Measurements from ENCODE around the gene TMEM248. TPM values are rescaled to one million over a fixed set of nuclear protein-coding genes. Genes with fewer than 3 reads are reported as not detected.
"Not testable (repeated sequence)": the region's sequence is repeated elsewhere in the genome, so short reads cannot be mapped to it uniquely, and the experiment has no call there.

Gene TMEM248
- total RNA-seq, 1 donor from 2014 or later, result 44.3 TPM

- not testable (repeated sequence) for DNase-seq
These were observed 12.4 kb upstream of the TMEM248 start for GRCh38 chr7:66908598-66908997.

GRCh38 chr7:66910789-66911188 lies 10.2 kb upstream of the TMEM248 start:
- DNase-seq, result no peak

GRCh38 chr7:66911191-66911590 lies 9.8 kb upstream of the TMEM248 start:
- DNase-seq, result not testable (repeated sequence)

GRCh38 chr7:66912195-66912594 lies 8.8 kb upstream of the TMEM248 start:
- DNase-seq, result no peak

- DNase-seq, result no peak
These were observed 7.6 kb upstream of the TMEM248 start for GRCh38 chr7:66913118-66914037.

DNA sequence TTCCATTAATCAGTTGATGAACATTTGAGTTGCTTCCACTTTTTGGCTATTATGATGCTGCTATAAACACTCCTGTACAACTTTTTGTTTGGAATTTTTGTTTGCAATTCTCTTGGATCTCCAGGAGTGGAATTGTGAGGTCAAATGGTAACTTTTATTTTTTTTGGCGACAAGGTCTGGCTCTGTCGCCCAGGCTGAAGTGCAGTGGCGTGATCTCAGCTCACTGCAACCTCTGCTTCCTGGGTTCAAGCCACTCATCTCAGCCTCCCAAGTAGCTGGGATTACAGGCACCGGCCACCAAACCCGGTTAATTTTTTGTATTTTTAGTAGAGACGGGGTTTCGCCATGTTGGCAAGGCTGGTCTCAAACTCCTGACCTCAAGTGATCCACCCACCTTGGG lies 3.1 kb upstream of the TMEM248 start:
- not testable (repeated sequence) for DNase-seq

- DNase-seq, result no peak
These were observed 1.7 kb upstream of the TMEM248 start for GRCh38 chr7:66919304-66919703.

DNA sequence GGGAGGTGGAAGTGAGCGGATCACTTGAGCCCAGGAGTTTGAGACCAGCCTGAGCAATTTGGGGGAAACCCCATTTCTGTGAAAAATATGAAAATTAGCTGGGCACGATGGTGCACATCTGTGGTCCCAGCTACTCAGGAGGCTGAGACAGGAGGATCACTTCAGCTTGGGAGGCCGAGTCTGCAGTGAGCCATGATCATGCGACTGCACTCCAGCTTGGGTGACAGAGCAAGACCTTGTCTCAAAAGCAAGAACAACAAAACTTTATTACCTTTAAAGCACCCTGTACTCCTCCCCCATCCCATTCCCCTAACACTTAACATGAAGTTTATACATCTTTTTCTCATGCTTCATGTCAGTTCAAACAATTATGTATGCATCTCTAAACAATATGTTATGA lies 1.3 kb upstream of the TMEM248 start:
- DNase-seq, result no peak

DNA sequence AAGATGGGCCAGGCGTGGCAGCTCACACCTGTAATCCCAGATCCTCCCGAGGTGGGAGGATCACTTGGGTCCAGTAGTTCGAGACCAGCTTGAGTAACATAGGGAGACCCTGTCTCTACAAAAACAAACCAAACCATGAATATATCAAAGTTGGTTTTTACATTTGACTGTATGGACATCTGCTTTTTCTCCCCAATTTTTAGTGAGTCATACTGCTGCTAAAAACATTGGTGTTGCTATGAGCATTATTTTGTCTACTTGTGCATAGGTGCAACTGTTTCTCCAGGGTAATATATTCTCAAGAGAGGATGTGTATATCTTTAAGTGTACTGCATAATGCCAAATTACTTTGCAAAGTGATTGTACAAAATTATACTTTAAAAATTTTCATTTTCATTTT lies 769 bp upstream of the TMEM248 start:
- no peak for DNase-seq

GRCh38 chr7:66921396-66921917 lies 432 bp downstream of the TMEM248 start:
- peak; percentile 10 for DNase-seq

DNA sequence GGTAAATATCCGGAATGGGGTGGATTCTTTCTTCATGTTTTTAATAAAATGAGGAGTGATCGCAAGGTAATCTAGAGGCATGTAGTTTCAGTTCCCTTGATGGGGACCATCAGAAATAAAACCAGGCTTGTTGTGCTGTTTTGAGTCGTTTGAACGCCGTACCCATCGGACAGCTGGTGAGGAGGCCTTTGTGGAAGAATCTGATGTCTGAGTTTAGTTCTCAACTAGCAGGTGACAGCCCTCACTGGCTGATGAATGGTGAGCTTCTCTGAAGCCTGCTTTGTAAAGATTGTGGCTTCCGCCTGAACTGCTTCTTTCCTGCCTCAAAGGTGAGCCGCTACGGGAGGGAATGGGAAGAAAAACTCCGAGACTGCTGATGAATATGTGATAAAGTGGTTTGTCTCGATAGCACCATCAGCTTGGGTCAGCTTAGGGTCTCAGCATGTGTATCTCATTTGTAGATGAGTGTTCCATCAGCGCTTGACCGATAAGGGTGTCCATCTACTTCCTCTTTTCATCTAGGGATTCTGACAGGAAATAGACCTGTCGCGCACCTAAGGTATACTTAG lies 977 bp downstream of the TMEM248 start:
- no peak for DNase-seq

- DNase-seq, result no peak
These were observed 4.2 kb downstream of the TMEM248 start for GRCh38 chr7:66925255-66925654.

DNA sequence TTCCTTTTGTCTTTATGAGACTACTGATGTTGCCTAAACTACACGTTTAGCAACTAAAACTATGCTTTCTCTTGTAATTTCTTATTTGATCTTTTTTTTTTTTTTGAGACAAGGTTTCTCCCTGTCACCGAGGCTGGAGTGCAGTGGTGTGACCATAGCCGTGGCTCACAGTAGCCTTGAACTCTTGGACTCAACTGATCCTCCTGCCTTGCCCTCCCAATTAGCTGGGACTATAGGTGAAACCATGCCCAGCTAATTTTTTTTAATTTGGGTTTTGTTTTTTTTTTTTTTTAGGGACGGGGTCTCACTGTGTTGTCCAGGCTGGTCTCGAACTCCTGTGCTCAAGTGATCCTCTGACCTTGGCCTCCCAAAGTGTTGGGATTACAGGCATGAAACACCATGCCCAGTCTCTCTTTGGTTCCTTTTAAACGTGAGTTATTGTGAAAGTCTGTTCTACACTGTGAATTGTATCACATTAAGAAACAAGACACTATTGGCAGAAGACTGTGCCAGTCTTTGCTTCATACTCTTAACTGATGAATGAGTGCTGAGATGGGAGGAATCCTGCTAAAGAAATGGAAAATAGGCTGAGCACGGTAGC lies 6.4 kb downstream of the TMEM248 start:
- DNase-seq, result no peak

DNA sequence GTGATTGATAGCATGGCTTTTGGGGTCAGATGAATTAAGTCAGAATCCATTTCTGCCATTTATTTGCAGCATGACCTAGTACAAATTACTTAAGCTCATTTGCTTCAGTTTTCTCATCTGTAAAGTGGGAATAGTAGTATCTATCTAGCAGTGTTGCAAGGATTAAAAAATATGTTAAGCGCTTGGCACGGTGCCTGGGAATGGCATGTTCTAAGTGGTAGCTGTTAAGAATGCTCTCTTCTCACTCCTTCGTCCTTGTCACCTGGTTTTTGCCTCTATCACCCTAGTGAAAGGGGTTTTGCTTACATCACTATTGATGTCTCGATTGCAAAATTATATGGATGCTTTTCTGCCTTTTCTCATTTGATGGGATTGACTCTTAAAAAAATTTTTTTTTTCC lies 7.4 kb downstream of the TMEM248 start:
- DNase-seq, result no peak

DNA sequence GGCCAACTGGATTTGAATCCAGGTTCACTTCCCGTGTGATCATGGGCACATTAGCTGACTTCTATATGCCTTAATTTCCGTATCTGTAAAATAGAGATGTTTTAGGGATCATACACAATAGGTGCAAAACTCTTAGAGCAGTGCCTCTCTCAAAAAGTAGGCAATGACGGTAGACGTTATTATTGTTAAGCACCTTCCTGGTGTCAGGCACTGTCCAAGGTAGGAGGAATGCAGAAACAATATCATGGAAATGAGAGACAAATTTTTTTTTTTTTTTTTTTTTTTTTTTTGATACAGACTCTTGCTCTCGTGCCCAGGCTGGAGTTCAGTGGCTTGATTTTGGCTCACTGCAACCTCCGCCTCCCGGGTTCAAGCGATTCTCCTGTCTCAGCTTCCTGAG lies 8.1 kb downstream of the TMEM248 start:
- no peak for DNase-seq

DNA sequence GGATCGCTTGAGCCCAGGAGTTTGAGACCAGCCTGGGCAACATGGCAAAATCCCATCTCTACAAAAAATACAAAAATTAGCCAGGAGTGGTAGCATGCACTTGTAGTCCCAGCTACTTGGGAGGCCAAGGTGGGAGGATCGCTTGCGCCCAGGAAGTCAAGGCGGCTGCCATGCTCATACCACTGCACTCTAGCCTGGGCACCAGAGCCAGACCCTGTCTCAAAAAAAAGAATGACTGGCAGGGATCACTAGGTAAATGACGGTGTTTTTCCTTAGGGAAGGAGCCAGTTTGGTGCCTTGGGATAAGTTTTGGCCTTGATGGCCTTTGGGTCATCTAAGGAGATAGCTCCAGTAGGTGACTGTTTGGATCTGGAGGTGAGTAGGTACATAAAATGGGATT lies 8.9 kb downstream of the TMEM248 start:
- no peak for DNase-seq

- DNase-seq, result no peak
These were observed 9.3 kb downstream of the TMEM248 start for GRCh38 chr7:66930341-66930740.

DNA sequence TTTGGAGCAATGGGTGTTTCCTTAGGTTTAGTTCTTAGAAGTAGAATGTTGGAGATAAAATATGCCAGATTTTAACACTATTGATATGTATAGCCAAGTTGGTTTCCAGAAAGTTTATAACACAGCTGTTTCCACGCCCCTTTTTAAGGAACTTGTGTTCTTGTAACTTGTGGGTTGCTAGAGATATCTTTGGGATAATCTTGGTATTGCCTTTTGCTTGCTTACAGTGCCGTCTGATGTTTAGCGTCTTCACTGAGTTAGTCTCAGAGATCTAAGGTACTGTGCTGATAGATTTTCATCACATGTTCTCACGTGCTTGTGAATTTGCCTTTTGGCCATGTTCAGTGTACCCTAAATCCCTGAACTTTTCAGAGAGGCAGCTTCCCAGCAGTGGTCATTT lies 12.4 kb downstream of the TMEM248 start:
- DNase-seq, result no peak

GRCh38 chr7:66937940-66938339 lies 16.9 kb downstream of the TMEM248 start:
- no peak for DNase-seq

- no peak for DNase-seq
These were observed 18.3 kb downstream of the TMEM248 start for GRCh38 chr7:66939325-66939724.

DNA sequence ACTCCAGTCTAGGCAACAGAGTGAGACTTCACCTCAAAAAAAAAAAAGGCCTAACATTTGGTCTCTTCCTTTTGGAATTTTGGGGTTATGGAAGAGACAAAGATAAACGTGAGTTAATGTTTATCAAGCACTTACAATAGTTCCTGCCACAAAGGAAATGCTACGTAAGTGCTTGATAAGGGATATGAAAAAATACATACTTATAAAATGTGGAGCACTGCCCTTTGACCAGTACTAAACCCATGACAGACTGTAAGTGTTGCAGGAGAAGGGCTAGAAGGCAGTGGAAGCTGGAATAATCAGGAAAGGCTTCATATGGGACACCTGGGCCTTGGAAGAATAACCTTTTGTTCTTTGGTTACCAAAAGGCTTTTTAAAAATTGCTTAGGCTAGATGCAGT lies 25.5 kb downstream of the TMEM248 start:
- DNase-seq, result no peak

DNA sequence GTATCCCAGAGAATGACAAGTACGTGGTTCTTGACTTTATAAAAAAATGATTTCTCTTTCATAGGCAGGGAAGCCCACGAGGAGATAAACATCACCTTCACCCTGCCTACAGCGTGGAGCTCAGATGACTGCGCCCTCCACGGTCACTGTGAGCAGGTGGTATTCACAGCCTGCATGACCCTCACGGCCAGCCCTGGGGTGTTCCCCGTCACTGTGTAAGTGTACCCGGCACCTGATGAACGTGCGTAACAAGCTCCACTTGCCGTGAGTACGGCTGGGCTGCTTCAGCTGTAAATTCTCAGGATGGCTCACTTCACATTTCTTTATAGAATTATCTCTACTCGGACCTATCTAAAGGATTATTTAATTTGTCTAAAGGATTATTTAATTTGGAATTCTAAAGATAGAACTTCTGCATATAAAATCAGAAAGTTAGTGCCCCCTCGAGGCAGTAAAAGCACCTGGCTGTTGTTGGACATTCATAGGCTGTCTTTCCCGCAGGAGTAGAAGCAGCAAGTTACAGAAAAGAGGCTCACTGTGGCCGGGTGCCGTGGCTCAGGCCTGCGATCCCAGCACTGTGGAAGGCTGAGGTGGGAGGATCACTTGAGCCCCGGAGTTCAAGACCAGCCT lies 27.6 kb downstream of the TMEM248 start:
- no peak for DNase-seq

DNA sequence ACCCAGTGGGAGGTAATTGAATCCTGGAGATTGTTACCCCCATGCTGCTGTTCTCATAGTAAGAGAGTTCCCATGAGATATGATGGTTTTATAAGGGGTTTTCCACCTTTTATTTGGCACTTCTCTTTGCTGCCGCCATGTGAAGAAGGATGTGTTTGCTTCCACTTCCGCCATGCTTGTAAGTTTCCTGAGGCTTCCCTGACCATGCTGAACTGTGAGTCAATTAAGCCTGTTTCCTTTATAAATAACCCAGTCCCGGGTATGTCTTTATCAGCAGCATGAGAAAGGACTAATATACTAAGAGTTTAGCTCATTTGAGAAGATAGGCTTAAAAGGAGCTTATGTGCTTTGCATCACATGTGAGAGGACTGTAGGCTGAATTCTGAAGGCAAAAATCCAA lies 29.3 kb downstream of the TMEM248 start:
- no peak for DNase-seq
